Spleen (tissue), 7 donors: ENCODE measurements around the gene WIPI1.

Source experiments
- CTCF ChIP-seq, 11 experiments: fragments of 200-600 bp in 7 of 11; fragments of 450-650 bp in 4 of 11; sonication (generic) in 4 of 11; IDR thresholded peaks in 8 of 11; conservative IDR thresholded peaks in 3 of 11; 1 replicate in 7 of 11; 2 replicates in 4 of 11; pipeline versions ENCODE4 v1.4.0 to v1.8.0; 2016 to 2021; ENCODE audit warnings: antibody characterized with exemption in 11 of 11, inconsistent platforms in 4 of 11, mild to moderate bottlenecking in 1 of 11
- POLR2AphosphoS5 ChIP-seq, 3 donors: sonication (generic); formaldehyde crosslinking; IDR thresholded peaks; one replicate each; pipeline ENCODE4 v1.5.1; 2017; ENCODE audit warnings: antibody characterized with exemption in 3 of 3
- donor health status: DM: no; HTN: no; CAD: no; lungs with moderate emphysema.
- donor health status: DM: no; HTN: no; CAD: no.
- donor health status: DM: no; HTN: no; CAD: no.

- no peak for TF ChIP-seq POLR2AphosphoS5 (IDR thresholded peaks at IDR 0.05)
- TF ChIP-seq CTCF (IDR thresholded peaks at IDR 0.05 in 8 of 11, conservative IDR thresholded peaks at IDR 0.05 in 3 of 11) = no peak
These were observed 17.5 kb downstream of the WIPI1 start for GRCh38 chr17:68439656-68440290.
